CD4-positive, CD25-positive, alpha-beta regulatory T cell (primary cell): ENCODE measurements around the gene UBAP2. TPM values are rescaled to one million over a fixed set of nuclear protein-coding genes. Genes with fewer than 3 reads are reported as not detected.

ENCODE experiments used
- ATAC-seq, 2 donors: fragments of 150-1000 bp; cut with Tn5 transposase; one replicate each; pipeline ENCODE4 v1.10.0; 2021; ENCODE audit warnings: low read depth in 2 of 2, moderate number of reproducible peaks in 2 of 2, moderate library complexity in 1 of 2
- DNase-seq, 3 donors: peaks; one replicate each; pipeline versions ENCODE4 v3.0.0 to v3.0.0-alpha.2; 2012 to 2022; ENCODE audit warnings: mixed read lengths in 1 of 3
- H3K27ac ChIP-seq: one replicate; pipeline ENCODE4 v1.7.0; 2013; ENCODE audit warnings: mild to moderate bottlenecking, low read length; ENCODE audit not compliant: insufficient read depth, poor library complexity, severe bottlenecking
- H3K27me3 ChIP-seq: one replicate; pipeline ENCODE4 v1.7.0; 2013; ENCODE audit warnings: low read length; ENCODE audit not compliant: control insufficient read depth, insufficient read depth
- H3K36me3 ChIP-seq: one replicate; pipeline ENCODE4 v1.7.0; 2013; ENCODE audit warnings: mild to moderate bottlenecking, low read length, moderate library complexity; ENCODE audit not compliant: control insufficient read depth, insufficient read depth
- H3K4me1 ChIP-seq: 2 replicates; pipeline ENCODE4 v1.7.0; 2013; ENCODE audit warnings: mild to moderate bottlenecking, low read length; ENCODE audit not compliant: insufficient read depth, control insufficient read depth, poor library complexity, severe bottlenecking
- H3K4me3 ChIP-seq: one replicate; pipeline ENCODE4 v1.7.0; 2013; ENCODE audit warnings: low read depth, mild to moderate bottlenecking, low read length, moderate library complexity
- H3K9me3 ChIP-seq, 2 experiments: 1 replicate in 1 of 2; 2 replicates in 1 of 2; pipeline ENCODE4 v1.7.0; 2013; ENCODE audit warnings: low read length in 2 of 2, mild to moderate bottlenecking in 1 of 2, moderate library complexity in 1 of 2; ENCODE audit not compliant: control insufficient read depth in 2 of 2
- H3K27ac Mint-ChIP-seq, 3 donors: one replicate each; pipeline ENCODE4 v1.8.0; 2020 to 2022; ENCODE audit warnings: mild to moderate bottlenecking in 3 of 3, mixed read lengths in 3 of 3, moderate library complexity in 2 of 3
- H3K27me3 Mint-ChIP-seq: one replicate; pipeline ENCODE4 v1.8.0; 2022; ENCODE audit warnings: mild to moderate bottlenecking, mixed read lengths
- H3K36me3 Mint-ChIP-seq: one replicate; pipeline ENCODE4 v1.8.0; 2020; ENCODE audit warnings: mixed read lengths
- H3K4me1 Mint-ChIP-seq, 4 donors: one replicate each; pipeline ENCODE4 v1.8.0; 2020 to 2022; ENCODE audit warnings: mixed read lengths in 4 of 4, mild to moderate bottlenecking in 1 of 4
- H3K4me3 Mint-ChIP-seq, 4 donors: one replicate each; pipeline ENCODE4 v1.8.0; 2020 to 2022; ENCODE audit warnings: mild to moderate bottlenecking in 4 of 4, mixed read lengths in 4 of 4, moderate library complexity in 3 of 4
- H3K9me3 Mint-ChIP-seq, 7 donors: one replicate each; pipeline ENCODE4 v1.8.0; 2020 to 2022; ENCODE audit warnings: mixed read lengths in 7 of 7, mild to moderate bottlenecking in 3 of 7, moderate library complexity in 2 of 7
- polyA plus RNA-seq, 4 donors: library from polyadenylated mRNA; unstranded; fragments of 300-500 nt; fragmentation: Illumina TruSeq; gene quantifications; one replicate each; pipeline ENCODE4 v1.2.3, GENCODE V29; 2021
- total RNA-seq: library from RNA; stranded (reverse); gene quantifications from one replicate; pipeline ENCODE4 v1.2.3, GENCODE V29; 2022

The UBAP2 gene
- total and polyA plus RNA-seq, 5 donors from 2014 or later, result 6.6 to 38.9 (median 9.4) TPM

DNA sequence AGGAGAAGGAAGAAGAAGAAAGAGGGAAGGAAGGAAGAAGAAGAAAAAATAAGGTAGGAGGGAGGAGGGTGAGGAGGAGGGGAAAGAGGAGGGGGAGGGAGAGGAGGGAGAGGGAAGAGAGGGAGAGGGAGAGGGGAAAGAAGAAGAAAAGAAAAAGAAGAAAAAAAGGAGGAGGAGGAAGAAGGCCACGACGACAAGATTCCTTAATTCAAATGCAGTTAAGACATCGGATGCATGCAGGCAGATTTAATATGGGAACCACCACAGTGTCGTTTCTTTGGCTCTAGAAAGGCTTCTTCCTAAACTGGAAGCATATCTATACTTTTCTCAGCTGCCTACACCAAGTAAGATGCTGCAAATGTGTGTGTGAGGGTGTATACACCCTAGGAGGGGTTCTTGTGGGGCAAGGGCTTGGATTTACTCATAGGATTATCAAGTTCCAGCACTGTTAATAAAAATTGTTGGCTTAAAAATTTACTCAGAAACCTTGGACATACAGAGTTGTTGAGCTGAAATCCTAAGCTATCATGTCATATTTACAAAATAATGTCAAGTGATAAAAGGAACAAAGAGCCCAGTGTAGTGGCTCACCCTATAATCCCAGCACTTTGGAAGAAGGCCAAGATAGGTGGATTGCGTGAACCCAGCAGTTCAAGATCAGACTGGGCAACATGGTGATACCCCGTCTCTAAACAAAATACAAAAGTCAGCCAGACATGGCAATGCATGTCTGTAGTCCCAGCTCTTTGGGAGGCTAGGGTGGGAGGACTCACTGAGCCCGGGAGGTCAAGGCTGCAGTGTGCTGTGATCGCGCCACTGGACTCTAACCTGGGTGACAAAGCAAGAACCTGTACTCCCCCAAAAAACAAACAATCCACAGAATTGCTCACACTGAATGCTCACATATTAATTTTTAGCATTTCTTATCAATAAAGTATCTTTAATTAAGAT is 108.5 kb downstream of the UBAP2 start:
- no peak overlapping the region for H3K27ac ChIP-seq
- Mint-ChIP-seq H3K27ac (peak overlapping the region in 1 of 3 donors; percentile 31), H3K4me3 (no peak overlapping the region), H3K9me3 (no peaks in the 10 kb centered on the region), H3K27me3 (no peaks in the 10 kb centered on the region), H3K36me3 (peaks cover 35% of the 10 kb centered on the region), H3K4me1 (peaks cover 0 to 5% (median under 1%) of the 10 kb centered on the region in 4 donors)
- H3K9me3 ChIP-seq, result no peaks in the 10 kb centered on the region
- H3K27me3 ChIP-seq, result no peaks in the 10 kb centered on the region
- H3K36me3 ChIP-seq, result peaks cover 47% of the 10 kb centered on the region
- ATAC-seq (no peak), DNase-seq (no peak)
- H3K4me1 ChIP-seq, result no peaks in the 10 kb centered on the region
- H3K4me3 ChIP-seq, result no peak overlapping the region

DNA sequence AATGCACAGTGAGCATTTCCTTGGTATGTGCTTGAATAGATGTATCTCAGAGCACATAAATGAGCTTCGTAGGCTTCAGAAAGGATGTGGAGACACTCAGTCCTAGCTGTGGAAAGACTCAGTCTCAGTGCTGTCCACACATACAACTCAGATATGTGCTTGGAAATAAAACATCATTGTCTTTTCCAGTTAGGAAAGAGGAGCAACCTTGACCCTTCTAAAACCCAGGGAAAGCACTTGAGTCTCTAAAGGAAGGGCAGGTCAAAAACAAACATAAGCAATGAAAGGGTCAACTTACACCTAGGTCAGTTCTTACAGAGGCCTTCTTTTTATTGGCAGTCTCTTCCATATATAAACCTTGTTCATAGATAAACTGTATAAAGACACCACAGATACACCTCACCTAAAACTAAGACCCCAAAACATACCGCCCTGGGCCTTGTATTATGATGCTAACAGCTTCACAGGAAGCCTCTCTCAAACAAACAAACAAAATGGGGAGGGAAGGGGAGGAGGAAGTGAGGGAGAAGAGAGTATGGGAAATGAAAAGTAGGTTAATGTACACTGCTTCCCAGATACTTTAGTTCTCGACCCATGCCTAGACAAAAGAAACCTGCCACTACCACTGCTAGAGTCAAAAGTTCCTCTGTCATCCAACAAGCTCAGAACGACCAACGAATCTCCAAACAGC is 114.4 kb downstream of the UBAP2 start:
- peaks cover 56% of the 10 kb centered on the region for H3K36me3 ChIP-seq
- H3K27me3 Mint-ChIP-seq, result no peaks in the 10 kb centered on the region

DNA sequence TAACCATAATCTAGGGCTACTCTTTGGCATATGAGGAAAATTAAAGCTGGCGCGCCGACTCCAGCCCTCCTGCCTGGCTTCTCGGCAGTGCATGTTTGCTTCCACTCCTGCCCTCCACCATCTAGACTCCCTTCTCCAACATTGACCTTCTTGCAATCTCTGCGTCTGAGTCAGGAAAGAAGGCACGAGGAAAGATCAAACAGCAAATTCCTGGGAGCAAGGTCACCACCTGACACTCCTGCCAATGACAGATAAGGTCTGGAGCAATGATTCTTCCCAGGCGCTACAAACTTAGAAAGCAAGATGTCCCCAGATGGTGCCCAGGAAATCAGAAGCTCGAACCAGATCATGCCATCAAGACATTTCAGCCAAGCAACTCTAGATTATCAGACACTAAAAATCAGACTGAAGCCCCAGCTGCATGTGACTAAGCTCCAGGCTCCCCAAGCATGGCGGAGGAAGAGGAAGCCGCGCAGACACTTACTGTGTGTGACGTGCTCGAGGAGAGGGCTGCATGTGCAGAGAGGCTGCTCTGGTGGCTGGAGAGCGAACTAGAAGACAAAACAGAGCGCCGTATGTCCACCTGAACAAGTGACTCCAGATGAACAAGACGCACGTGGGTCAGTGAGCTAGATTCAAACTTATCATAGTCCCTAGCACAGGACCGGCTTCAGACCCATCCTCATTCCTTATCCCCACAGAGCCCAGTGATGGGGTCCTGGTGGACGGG is 116.4 kb downstream of the UBAP2 start:
- H3K9me3 ChIP-seq, result no peaks in the 10 kb centered on the region
- H3K36me3 ChIP-seq, result peaks cover 73% of the 10 kb centered on the region
- ATAC-seq (no peak), DNase-seq (no peak)
- Mint-ChIP-seq H3K27ac (peak overlapping the region in 2 of 3 donors; percentile 6 to 24), H3K9me3 (no peaks in the 10 kb centered on the region), H3K36me3 (peaks cover 47% of the 10 kb centered on the region), H3K4me1 (peaks cover 0 to 3% (median 0%) of the 10 kb centered on the region in 4 donors), H3K27me3 (no peaks in the 10 kb centered on the region), H3K4me3 (no peak overlapping the region)
- H3K27me3 ChIP-seq, result no peaks in the 10 kb centered on the region
- no peak overlapping the region for H3K4me3 ChIP-seq
- H3K27ac ChIP-seq, result no peak overlapping the region
- H3K4me1 ChIP-seq, result no peaks in the 10 kb centered on the region

More for the DNA sequence above, 114.4 kb downstream of the UBAP2 start:
- no peak overlapping the region for H3K4me3 Mint-ChIP-seq
- ATAC-seq, result no peak
- no peak overlapping the region for H3K27ac ChIP-seq
- no peaks in the 10 kb centered on the region for H3K9me3 ChIP-seq
- peaks cover 41% of the 10 kb centered on the region for H3K36me3 Mint-ChIP-seq
- H3K4me1 ChIP-seq, result no peaks in the 10 kb centered on the region
- H3K9me3 Mint-ChIP-seq, result no peaks in the 10 kb centered on the region
- H3K4me3 ChIP-seq, result no peak overlapping the region
- peaks cover 0 to 3% (median 0%) of the 10 kb centered on the region in 4 donors for H3K4me1 Mint-ChIP-seq
- DNase-seq, result no peak
- H3K27ac Mint-ChIP-seq, result peak overlapping the region in 1 of 3 donors; percentile 44
- no peaks in the 10 kb centered on the region for H3K27me3 ChIP-seq

DNA sequence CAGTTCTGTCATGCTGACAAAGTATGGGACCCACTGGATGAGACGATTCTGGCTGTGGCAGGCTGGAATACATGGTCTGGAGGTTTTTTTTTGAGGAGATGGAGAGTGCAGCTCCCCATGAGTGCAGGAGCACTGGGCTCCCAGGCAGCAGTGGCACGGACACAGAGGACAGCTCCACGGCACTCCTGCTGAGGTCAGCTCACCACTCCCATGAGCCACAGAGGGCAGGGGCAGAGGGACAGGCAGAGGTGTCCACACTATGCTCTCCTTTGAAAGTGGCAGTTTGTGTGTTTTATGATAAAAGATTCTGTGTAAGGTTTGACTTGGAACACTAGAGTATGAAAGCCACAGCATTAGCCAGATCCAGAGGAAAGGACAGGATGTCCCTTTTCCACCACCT is 117.4 kb downstream of the UBAP2 start:
- no peaks in the 10 kb centered on the region for H3K4me1 ChIP-seq
- H3K27ac ChIP-seq, result no peak overlapping the region
- DNase-seq, result no peak
- H3K9me3 ChIP-seq, result no peaks in the 10 kb centered on the region
- no peaks in the 10 kb centered on the region for H3K27me3 ChIP-seq
- H3K27me3 Mint-ChIP-seq, result no peaks in the 10 kb centered on the region
- no peak overlapping the region for H3K4me3 Mint-ChIP-seq
- H3K36me3 ChIP-seq, result peaks cover 81% of the 10 kb centered on the region
- H3K9me3 Mint-ChIP-seq, result no peaks in the 10 kb centered on the region
- peaks cover 0 to 2% (median 0%) of the 10 kb centered on the region in 4 donors for H3K4me1 Mint-ChIP-seq
- peaks cover 46% of the 10 kb centered on the region for H3K36me3 Mint-ChIP-seq
- H3K27ac Mint-ChIP-seq, result peak overlapping the region in 1 of 3 donors; percentile 6
- ATAC-seq, result no peak
- H3K4me3 ChIP-seq, result no peak overlapping the region

DNA sequence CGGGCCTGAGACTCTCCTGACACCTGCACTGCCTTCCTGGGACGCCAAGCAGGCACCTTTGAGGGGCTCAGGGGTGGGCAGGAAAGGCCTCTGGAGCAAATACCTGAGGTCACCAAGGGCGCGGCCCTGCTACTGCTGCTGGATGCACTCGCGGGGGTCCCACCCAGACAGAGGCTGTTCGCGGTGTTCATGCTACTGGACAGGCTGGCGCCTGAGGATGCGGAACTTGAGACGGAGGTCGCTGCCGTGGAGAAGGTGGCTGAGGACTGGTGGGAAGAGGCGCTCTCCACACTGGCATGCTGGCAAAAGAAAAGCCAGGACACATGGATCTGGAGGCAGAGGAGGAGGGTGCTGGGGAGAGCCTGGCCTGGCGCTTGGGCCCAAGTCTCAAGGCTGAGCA is 121.0 kb downstream of the UBAP2 start:
- H3K36me3 Mint-ChIP-seq, result peaks cover 35% of the 10 kb centered on the region
- no peak overlapping the region for H3K4me3 Mint-ChIP-seq

DNA sequence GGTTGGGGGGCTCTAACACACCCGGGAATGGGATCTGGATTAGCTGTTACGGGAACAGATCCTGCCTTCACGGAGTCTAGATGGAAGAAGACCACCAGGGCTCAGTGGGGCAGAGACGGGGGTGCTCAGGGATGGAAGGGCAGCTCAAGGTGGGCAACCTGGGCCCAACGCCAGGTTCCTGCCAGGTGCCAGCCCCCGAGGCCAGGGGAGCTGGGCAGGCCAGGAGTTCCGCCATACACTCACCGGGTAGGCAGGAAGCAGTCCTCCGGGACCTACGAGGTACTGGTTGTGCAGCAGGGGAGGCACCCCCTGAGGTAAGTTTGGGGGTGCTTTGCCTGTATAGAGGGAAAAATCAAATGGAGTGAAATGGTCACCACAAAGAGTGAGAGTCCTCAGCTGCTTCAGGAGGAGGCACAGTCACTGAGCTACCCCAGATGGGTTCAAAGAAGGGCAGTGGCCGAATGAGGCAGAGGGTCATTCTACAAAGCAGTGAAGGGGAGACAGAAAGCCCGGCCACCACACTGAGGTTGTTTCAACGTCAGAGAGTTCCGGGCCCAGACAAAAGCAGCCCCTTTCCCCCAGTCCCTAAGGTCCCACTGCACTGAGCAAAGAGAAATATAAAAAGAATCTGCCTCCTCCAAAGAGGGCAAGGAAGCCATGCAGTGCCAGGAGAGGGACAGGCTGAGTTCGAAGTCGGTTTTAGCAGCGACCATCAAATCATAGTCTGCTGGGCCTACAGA is 121.8 kb downstream of the UBAP2 start:
- ATAC-seq (no peak), DNase-seq (no peak)
- peaks cover 30% of the 10 kb centered on the region for H3K36me3 Mint-ChIP-seq
- Histone ChIP-seq H3K27ac (no peak overlapping the region), H3K9me3 (no peaks in the 10 kb centered on the region), H3K4me3 (no peak overlapping the region), H3K27me3 (no peaks in the 10 kb centered on the region), H3K4me1 (no peaks in the 10 kb centered on the region), H3K36me3 (peaks cover 85% of the 10 kb centered on the region)
- no peaks in the 10 kb centered on the region for H3K9me3 Mint-ChIP-seq
- H3K27ac Mint-ChIP-seq, result peak overlapping the region; percentile 56 to 79 (median 70)
- H3K4me1 Mint-ChIP-seq, result peaks cover 0 to 2% (median 0%) of the 10 kb centered on the region in 4 donors
- H3K27me3 Mint-ChIP-seq, result no peaks in the 10 kb centered on the region
- H3K4me3 Mint-ChIP-seq, result no peak overlapping the region

More for the DNA sequence above, 121.0 kb downstream of the UBAP2 start:
- H3K9me3 Mint-ChIP-seq, result no peaks in the 10 kb centered on the region
- Histone ChIP-seq H3K36me3 (peaks cover 86% of the 10 kb centered on the region), H3K4me1 (no peaks in the 10 kb centered on the region), H3K4me3 (no peak overlapping the region), H3K9me3 (no peaks in the 10 kb centered on the region), H3K27me3 (no peaks in the 10 kb centered on the region), H3K27ac (no peak overlapping the region)
- DNase-seq (no peak), ATAC-seq (no peak)
- no peaks in the 10 kb centered on the region for H3K27me3 Mint-ChIP-seq
- peaks cover 0 to 2% (median 0%) of the 10 kb centered on the region in 4 donors for H3K4me1 Mint-ChIP-seq
- peak overlapping the region in 2 of 3 donors; percentile 66 to 75 for H3K27ac Mint-ChIP-seq
